HG02884 (cell line): ENCODE results near the gene RPH3AL.
"Not testable (repeated sequence)": the region's sequence is repeated elsewhere in the genome, so short reads cannot be mapped to it uniquely, and the experiment has no call there.

Source experiments
- ATAC-seq: cut with Tn5 transposase; IDR thresholded peaks from one replicate; pipeline ENCODE4 v1.9.1; 2021; ENCODE audit warnings: mild to moderate bottlenecking, moderate library complexity; ENCODE audit not compliant: unreplicated experiment

RPH3AL gene

GRCh38 chr17:245611-246010 lies 107.0 kb downstream of the RPH3AL start:
- ATAC-seq, result no peak

- ATAC-seq, result no peak
Measured at GRCh38 chr17:245020-245419, 107.6 kb downstream of the RPH3AL start.

GRCh38 chr17:243924-244323 lies 108.7 kb downstream of the RPH3AL start:
- not testable (repeated sequence) for ATAC-seq

- ATAC-seq, result no peak
Measured at GRCh38 chr17:238964-239259, 113.7 kb downstream of the RPH3AL start.

GRCh38 chr17:238071-238963 lies 114.3 kb downstream of the RPH3AL start:
- ATAC-seq, result no peak

GRCh38 chr17:237406-237955 lies 115.1 kb downstream of the RPH3AL start:
- ATAC-seq, result no peak

GRCh38 chr17:236641-237405 lies 115.8 kb downstream of the RPH3AL start:
- ATAC-seq, result no peak

GRCh38 chr17:235831-236640 lies 116.6 kb downstream of the RPH3AL start:
- ATAC-seq, result no peak

- not testable (repeated sequence) for ATAC-seq
Measured at GRCh38 chr17:234994-235830, 117.4 kb downstream of the RPH3AL start.

GRCh38 chr17:234163-234993 lies 118.2 kb downstream of the RPH3AL start:
- ATAC-seq, result not testable (repeated sequence)

- no peak for ATAC-seq
Measured at GRCh38 chr17:233473-233941, 119.1 kb downstream of the RPH3AL start.

- ATAC-seq, result no peak
Measured at GRCh38 chr17:231966-232807, 120.4 kb downstream of the RPH3AL start.

GRCh38 chr17:231191-231965 lies 121.2 kb downstream of the RPH3AL start:
- no peak for ATAC-seq

- no peak for ATAC-seq
Measured at GRCh38 chr17:230395-230770, 122.2 kb downstream of the RPH3AL start.

- no peak for ATAC-seq
Measured at GRCh38 chr17:229709-230394, 122.8 kb downstream of the RPH3AL start.

GRCh38 chr17:228951-229708 lies 123.5 kb downstream of the RPH3AL start:
- ATAC-seq, result no peak
